Liver (tissue), 3 donors: ENCODE measurements around the gene SSBP2.

Experiments
- ATF3 ChIP-seq: IDR thresholded peaks from 2 replicates; pipeline ENCODE4 v1.6.1; 2016; ENCODE audit warnings: antibody characterized with exemption
- CTCF ChIP-seq: fragments of 150-350 bp; IDR thresholded peaks from 2 replicates; pipeline ENCODE4 v1.5.1; 2017; ENCODE audit warnings: improper control_type of control experiment, low read depth, low read length; ENCODE audit not compliant: missing input control
- JUND ChIP-seq, 2 donors: IDR thresholded peaks; 2 replicates each; pipeline ENCODE4 v1.6.1; 2016; ENCODE audit warnings: antibody characterized with exemption in 2 of 2
- RAD21 ChIP-seq, 2 donors: IDR thresholded peaks; 2 replicates each; pipeline ENCODE4 v1.6.1; 2016; ENCODE audit warnings: antibody characterized with exemption in 2 of 2, mild to moderate bottlenecking in 2 of 2
- REST ChIP-seq: IDR thresholded peaks from 2 replicates; pipeline ENCODE4 v1.6.1; 2016; ENCODE audit warnings: antibody characterized with exemption, mild to moderate bottlenecking
- donor health status: healthy.
- donor health status: healthy.

GRCh38 chr5:81779916-81780266 is 29.0 kb upstream of the SSBP2 start:
- TF ChIP-seq CTCF (no peak), JUND (IDR thresholded peaks at IDR 0.05) (no peak), REST (no peak), ATF3 (no peak), RAD21 (IDR thresholded peaks at IDR 0.05) (no peak)
